ENCODE results near the gene OR1L6.

The OR1L6 gene, protein sequence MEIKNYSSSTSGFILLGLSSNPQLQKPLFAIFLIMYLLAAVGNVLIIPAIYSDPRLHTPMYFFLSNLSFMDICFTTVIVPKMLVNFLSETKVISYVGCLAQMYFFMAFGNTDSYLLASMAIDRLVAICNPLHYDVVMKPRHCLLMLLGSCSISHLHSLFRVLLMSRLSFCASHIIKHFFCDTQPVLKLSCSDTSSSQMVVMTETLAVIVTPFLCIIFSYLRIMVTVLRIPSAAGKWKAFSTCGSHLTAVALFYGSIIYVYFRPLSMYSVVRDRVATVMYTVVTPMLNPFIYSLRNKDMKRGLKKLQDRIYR

DNA sequence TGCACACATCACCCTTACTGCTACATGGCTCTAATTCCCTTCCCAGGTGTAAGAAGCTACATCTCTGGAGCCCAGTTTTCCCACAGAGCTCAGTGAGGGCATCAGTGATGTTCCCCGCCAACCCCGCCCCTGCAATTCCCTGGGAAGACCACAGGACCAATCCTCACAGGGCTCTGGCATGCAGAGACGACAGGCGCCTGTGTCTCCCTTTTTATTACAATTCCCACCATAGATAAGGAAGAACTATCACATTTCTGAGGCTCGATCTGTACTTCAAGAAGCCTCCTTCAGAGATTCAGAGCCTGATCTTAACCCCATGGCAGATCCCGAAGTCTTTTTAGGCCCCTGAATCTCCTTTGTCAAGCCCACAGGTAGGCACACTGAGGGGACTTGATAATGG, at the start of gene OR1L6:
Gene OR1L6 (plus strand): TSS at position 301 of the 400 bp plus-strand sequence. CDS start 7,545 bp downstream, outside the sequence.
- DNase-seq, result no peak

- no peak for DNase-seq
Observed at GRCh38 chr9:122695696-122696095, 46.4 kb upstream of the OR1L6 start.

DNA sequence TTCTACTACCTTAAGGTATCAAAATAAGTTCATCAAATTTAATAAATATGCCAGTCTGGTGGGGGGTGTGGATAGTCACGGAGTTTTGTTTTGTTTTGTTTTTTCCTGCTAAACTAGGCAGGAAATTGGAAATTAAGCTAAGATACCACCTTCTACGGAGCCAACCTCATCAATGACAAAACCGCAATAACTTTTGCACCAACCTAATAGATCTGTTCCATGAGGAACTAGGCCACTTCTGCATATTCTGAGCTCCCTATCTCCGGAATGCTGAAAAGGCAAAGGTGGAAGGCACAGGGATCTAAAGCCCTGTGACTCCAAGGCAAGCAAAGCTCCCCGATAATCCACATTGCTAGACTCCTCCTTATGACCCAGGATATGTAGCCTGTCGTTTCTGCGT, 24.1 kb upstream of the OR1L6 start:
- DNase-seq, result no peak

DNA sequence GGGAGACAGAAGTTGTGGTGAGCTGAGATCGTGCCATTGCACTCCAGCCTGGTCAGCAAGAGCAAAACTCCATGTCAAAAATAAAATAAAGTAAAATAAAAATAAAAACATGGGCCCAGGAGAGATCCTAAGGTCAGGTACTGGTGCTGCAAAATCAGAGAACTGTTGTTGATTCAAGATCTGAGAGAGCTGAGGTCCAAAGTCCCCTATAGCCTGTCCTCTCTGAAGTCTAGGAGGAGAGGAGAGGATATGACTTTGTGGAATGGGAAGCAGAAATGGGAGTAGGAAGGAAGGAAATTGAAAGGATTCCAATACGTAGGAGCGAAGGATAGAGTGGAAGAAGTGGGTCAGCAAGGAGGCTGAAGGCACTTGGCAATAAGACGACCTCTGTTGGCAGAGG, 22.9 kb upstream of the OR1L6 start:
- no peak for DNase-seq

GRCh38 chr9:122723690-122724089, 18.4 kb upstream of the OR1L6 start, which contains the start of gene OR1L4:
Gene OR1L4 (plus strand): TSS chr9:122723990. CDS start chr9:122723990, 0 bp downstream.
- no peak for DNase-seq

GRCh38 chr9:122754825-122755224, 12.7 kb downstream of the OR1L6 start:
- DNase-seq, result no peak

- no peak for DNase-seq
Observed at GRCh38 chr9:122767817-122768216, 25.7 kb downstream of the OR1L6 start.

GRCh38 chr9:122777052-122777451, 34.9 kb downstream of the OR1L6 start:
- DNase-seq, result no peak

DNA sequence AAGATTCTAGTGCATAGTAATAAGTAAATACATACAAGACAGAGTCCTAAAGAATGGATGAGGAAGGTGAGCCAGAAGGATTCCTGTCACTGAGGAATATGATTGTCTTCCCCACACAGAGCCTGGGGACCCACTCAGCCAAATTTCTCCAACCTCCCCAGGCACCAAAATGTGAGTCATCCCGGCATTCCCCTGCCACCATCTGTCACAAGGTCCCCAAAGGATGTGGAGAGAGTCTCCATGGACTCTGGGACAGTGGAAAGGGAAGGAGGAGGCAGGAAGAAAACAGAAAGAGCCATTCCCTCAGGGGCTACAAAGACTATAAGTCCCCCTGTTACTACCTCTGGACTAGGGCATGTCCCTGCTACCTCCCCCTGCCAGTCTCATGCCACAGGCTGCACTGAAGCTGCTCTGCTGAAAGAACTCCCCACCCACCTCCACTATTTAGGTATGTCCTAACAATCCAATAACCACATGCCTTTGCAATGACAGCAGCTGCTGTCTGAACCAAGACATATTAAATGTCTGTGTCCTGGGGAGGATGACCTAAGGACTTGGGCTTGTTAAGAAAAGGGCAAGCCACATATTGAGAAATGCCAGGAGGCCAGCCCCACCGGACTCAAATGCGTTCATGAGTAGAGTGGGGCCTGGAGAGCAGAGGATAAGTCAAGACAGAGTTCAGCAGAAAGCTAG, 36.0 kb downstream of the OR1L6 start:
- DNase-seq, result no peak

DNA sequence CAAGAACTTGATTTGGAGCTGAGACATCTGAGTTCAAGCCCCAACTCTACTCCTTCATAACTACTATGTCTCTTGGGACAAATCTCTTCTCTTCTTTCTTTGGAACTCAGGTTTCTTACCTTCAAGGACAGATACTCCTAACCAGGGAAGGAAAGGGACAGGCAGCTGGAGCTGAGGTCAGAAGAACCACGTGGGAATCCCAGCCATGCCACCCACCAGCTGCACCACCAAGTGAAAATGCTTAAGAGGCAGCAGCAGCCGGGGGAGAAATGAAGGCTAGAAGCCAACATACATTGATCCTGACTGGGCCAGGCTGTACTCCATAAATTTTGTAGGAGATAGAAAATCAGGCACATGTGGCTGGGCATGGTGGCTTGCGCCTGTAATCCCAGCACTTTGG, 37.1 kb downstream of the OR1L6 start:
- no peak for DNase-seq

DNA sequence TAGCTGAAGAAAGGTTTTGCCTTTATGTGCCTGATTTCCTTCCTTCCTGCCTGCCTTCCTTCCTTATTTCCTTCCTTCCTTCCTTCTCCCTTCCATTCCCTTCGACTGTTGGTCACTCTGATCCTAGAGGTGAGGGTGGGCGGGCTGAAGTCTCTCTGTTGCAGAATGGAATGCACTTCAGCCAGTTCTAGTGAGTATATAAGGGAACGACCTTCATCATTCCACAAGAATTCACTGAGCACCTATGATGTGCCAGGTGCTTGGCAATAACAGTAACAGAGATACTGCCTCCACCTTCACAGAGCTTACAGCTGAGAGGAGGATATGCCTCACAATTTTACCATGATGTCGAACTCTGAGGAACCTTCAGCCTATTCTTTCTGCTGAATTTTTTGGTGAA, 37.9 kb downstream of the OR1L6 start:
- no peak for DNase-seq

DNA sequence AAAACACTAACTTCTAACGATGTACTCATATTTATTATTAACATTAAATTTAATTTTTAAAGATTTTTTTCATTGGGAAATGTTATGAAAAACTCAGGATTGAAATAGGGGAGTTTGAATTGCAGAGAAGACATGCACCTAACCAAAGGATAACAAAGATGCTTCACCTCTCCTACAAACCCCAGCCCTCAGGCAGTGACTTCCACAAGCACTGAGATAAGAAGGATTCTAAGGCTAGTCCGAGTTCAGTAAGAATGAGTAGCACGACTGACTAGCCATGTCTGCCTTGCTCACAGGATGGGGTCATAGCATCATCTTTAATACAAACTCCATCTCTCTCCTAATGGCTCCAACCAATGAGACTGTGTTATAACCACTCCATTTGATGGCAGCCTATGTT, 39.6 kb downstream of the OR1L6 start:
- no peak for DNase-seq

DNA sequence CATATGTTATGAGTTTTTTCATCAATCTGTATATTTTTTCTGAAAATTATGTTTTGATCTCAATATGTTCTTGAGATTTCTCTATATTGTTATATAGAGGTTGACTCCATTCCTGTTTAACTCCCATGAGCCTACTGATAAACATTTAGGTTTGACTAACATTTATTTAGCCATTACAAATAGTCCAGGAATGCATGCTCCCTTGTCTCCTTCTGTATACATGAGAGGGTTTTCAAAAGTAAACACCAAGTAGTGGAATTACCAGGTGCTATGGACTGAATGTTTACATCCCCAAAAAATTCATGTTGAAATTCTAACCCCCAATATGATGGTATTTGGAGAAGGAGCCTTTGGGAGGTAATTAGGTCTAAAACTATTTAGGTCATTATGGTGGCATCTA, 43.2 kb downstream of the OR1L6 start:
- DNase-seq, result no peak

GRCh38 chr9:122786338-122786737, 44.2 kb downstream of the OR1L6 start:
- DNase-seq, result no peak

- no peak for DNase-seq
Observed at GRCh38 chr9:122788831-122789230, 46.7 kb downstream of the OR1L6 start, which contains the start of gene OR5C1. Gene OR5C1 (plus strand): TSS chr9:122788933. CDS start chr9:122788933, 0 bp downstream.

DNA sequence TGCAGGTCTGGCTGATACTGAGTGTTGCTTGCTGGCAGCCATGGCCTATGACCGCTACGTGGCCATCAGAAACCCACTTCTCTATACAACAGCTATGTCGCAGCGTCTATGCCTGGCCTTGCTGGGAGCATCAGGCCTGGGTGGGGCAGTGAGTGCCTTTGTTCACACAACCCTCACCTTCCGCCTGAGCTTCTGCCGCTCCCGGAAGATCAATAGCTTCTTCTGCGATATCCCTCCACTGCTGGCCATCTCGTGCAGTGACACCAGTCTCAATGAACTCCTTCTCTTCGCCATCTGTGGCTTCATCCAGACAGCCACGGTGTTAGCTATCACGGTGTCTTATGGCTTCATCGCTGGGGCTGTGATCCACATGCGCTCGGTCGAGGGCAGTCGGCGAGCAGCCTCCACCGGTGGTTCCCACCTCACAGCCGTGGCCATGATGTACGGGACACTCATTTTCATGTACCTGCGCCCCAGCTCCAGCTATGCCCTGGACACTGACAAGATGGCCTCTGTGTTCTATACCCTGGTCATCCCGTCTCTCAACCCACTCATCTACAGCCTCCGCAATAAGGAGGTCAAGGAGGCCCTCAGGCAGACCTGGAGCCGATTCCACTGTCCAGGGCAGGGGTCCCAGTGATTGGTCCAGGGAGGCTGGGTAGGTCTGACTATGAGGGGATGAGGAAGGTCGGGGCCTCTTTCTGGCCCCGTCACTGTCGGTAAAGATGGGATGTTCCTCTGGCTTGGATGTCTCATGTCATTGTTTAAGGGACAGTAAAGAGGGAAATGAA, 47.3 kb downstream of the OR1L6 start:
- DNase-seq, result no peak

GRCh38 chr9:122791872-122792669, 50.0 kb downstream of the OR1L6 start:
- DNase-seq, result no peak

DNA sequence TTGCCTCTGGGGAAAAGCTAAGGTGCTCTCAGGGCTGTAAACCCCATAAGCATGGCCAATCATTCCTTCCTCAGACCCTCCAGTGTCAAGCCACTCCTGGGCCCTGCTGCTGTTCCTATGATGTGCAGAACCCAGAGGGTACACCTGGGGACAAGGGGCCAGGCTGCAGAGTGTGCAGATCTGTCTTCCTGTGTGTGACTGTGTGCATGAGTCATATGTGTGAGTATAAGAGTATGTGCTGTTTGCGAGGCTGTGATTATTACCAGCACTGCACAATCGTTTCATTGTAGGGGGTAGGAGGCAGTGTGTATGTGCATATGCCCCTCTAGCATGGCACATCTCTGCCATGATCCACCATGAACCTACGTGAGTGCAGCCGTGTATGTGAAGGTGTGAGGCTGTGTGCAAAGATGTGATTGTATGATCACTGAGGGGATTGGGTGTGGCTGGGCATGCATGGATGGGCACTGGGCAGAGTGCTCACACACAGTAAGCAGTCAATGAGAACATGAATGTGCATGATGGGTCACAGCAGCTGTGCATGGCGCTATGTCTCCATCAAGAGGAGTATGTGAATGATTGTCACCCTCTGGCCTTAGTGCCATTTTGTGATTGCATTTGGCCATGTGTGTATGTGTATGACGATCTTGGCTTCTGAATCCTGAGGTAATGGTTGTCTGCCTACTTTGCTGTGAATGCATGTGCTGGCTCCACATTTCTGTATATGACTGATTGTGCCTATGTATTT, 55.4 kb downstream of the OR1L6 start:
- DNase-seq, result no peak

All from fibroblast of skin of right quadriceps (primary cell).